Measurements from ENCODE around the gene GALNS.
A peak's percentile ranks its signal among the peaks of the same experiment; 100 is the strongest.
"Not testable (repeated sequence)": the region's sequence is repeated elsewhere in the genome, so short reads cannot be mapped to it uniquely, and the experiment has no call there.

The GALNS gene

DNA sequence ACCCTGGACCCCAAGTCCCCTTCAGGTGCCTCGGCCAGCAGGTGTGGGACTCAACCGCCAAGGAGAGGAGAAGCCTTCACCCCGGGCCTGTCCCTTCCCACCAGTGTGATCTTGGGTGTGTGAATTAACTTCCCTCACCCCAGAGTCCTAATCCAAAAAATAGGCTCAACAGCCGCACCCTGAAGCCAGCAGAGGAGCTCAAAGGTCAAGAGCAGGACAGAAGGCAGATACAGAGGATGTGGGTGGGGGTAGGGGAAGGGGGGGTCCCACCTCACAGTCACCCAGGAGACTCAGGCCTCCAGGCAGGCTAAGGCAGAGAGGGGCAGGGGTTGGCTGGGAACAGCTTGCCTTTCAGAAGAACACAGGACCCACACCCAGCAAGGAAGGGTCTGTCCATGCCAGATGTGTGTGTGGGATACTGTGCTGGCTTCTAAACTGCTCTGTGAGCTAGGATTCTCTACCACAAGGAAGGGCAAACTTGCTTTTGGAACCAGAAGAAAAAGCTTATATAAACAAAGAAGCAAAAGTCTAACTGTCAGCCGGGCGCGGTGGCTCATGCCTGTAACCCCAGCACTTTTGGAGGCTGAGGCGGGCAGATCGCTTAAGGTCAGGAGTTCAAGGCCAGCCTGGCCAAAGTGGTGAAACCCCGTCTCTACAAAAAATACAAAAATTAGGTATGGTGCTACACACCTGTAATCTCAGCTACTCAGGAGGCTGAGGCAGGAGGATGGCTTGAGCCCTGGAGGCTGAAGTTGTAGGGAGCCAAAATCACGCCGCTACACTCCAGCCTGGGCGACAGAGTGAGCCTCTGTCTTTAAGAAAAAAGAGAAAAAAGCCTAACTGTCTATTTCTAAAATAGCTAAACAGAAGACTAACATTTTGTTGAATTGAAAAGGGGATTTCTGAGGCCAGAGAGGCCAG, 76.3 kb downstream of the GALNS start:
- DNase-seq, result no peak

DNA sequence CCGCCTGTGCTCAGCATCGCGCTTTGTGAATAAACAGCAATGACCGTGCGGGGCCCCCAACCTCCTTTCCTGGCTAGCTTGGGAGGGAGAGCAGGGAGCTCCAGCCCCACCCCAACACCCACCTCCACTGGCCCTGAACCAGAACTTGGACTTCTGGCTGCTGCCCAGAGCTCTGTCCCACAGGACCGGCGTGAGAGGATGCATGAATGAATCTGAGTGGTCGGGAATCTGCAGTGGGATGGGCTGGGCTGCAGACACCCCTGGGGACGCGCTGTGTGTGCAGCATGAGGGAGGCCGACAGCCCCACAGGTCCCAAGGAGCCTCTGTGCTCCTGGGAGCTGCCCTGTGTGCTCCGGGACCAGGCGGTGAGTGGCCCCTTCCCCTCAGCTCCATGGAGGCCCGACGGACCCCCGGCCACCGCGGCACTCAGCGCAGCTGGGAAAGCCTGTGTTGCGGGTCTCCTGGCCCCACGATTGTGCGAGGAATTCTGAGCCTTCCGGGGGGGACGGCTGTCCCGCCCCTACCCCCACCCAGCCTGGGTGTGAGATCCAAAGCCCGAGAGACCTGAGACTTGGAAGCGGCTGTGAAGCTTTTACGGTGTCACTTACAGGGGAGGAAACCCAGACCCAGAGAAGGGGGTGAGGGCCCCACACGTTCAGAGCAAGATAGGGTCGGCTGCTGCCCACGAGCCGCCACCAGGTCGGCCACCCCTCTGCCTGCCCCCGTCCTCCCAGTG, 77.2 kb downstream of the GALNS start:
- no peak for DNase-seq

- no peak for DNase-seq
Observed at GRCh38 chr16:88778541-88779065, 78.1 kb downstream of the GALNS start.

- DNase-seq, result no peak
Observed at GRCh38 chr16:88778271-88778525, 78.5 kb downstream of the GALNS start.

- no peak for DNase-seq
Observed at GRCh38 chr16:88777471-88778270, 79.1 kb downstream of the GALNS start.

- DNase-seq, result no peak
Observed at GRCh38 chr16:88775825-88776224, 80.9 kb downstream of the GALNS start.

DNA sequence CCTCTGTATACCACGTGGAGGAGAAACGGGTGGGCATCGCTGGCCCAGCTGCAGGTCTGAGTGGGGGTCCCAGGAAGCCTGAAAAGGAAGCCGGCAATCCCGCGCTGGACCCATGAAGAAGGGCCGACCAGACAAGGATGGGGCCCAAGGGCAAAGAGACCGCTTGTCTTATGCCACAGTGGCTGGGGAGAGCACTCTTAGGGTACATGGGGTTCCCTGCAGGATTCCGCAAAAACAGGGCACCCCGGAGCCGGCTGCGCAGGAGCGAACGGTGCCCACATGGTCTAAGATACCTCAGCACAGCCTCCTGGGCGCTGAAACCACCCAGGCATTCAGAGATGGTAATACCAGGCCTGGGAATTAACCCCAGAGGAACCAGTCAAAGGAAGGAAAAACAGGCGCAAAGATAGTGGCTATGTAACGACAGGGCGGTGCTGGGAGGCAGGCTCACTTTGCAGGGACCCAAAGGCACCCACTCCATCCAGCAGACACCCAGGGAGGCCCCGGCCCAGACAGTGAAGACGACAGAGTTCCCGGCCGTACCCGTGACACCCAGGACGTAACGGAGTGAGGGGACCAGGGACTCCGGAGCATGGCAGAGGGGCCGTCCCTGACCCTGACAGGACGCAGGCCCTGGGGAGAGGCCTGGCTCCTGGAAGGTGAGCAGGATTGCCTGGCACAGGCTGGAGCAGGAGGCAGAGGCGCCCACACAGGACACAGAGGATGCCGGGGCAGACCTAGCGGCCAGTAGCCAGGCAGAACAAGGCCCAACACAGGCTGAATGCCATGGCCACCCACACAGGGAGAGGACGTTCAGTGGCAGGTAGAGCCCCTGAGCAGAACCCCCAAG, 82.0 kb downstream of the GALNS start:
- DNase-seq, result no peak

GRCh38 chr16:88773812-88774291, 82.9 kb downstream of the GALNS start:
- peak; percentile 76 for DNase-seq

DNA sequence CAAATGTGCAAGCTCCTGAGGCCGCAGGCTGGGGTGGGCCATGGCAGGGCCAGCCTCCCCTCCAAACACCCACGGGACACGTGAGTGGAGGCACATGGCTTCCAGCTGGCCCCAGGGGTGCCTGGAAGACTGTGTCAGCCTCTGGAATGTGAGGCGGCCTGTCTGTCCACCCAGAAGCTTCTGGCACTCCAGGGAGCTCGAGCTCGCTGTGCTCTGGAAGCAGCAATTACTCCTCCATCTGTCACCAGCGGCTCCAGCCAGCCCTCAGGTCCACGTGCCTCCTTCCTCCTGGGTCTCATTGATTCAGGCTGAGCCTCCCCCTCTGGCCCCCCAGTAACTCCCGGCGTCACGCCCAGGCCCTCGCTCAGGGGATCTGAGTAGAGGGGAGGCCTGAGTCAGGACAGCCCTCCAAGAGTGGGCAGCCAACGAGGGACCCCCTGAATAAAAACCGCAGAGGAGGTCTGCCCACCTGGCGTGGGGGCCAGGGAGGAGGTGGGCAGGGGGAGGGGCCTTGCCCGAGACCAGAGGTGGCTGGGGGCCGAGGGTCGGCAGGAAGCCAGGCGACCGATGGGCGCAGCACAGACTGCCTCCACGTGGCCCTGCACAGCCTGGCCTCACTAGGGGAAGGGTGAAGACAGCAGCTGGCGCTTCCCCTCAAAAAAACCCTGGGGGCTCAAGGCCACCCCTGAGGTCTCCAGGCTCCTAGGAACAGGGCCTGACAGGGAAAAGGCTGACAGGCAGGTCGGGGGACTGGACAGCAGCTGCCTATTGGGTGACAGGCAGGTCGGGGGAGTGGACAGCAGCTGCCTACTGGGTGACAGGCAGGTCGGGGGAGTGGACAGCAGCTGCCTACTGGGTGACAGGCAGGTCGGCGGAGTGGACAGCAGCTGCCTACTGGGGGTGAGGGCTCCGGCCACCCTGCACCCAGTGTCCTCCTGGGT, 83.6 kb downstream of the GALNS start:
- DNase-seq, result peak; percentile 95

- not testable (repeated sequence) for DNase-seq
Observed at GRCh38 chr16:88771781-88772180, 85.0 kb downstream of the GALNS start.

DNA sequence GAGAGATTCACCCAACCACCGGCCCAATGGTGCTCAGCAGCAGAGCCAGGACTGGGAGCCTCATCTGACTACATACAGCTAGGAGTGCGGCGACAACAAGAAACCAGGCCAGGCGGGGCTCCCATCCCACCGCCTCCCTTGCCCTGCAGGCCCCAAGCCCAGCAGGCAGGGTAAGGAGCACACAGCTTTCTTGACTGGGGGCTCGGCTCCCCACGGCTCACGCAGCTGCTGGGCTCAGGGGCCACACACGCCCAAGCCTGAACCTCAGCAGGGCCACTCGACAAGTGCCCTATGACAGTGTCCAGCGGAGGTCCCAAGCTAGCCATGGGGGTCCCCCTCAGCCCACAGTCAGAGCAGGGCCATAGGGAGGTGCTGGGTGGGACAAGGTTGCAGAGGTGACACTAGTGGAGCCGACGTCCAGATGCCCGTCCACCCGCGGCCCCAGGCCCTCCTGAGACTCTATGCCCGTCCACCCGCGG, 85.4 kb downstream of the GALNS start:
- no peak for DNase-seq

DNA sequence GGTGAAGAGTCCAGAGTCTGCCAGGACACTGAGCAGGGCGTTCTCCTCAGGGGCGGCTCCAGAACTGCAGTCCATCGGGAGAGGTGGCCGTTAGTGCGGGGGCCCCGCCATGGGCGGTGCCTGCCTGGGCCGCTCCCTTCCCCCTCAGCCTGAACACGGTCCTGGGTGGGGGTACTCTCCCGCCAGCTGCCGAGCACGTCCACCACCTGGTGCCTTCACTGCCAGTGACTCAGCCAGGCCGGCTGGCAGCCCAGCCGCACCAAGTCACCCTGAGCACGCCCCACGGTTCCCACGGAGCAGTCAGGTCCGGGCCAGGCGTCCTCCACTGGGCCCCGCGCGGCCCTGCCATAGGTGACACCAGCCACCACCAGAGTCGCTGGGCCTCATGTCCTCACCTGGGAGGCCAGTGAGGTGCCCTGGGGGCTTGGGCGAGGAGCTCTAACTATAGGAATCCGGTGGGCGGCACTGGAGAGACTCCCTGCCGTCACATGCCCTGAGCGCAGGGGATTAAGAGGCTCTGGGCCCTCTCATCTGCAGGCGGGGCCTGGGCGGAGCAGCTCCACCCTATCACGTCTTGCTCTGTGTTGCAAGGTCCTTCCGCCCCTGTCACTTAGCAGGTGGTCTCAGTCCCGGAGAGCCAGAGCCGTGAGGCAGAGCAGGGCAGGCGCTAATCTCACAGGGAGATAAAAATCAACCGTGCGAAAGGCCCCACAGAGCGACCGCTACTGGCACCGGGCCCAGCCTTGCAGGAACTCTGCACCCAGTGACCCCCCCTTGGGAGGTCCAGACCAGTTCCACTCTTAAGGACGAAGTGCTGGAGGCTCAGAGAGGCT, 86.1 kb downstream of the GALNS start:
- peak; percentile 75 for DNase-seq

DNA sequence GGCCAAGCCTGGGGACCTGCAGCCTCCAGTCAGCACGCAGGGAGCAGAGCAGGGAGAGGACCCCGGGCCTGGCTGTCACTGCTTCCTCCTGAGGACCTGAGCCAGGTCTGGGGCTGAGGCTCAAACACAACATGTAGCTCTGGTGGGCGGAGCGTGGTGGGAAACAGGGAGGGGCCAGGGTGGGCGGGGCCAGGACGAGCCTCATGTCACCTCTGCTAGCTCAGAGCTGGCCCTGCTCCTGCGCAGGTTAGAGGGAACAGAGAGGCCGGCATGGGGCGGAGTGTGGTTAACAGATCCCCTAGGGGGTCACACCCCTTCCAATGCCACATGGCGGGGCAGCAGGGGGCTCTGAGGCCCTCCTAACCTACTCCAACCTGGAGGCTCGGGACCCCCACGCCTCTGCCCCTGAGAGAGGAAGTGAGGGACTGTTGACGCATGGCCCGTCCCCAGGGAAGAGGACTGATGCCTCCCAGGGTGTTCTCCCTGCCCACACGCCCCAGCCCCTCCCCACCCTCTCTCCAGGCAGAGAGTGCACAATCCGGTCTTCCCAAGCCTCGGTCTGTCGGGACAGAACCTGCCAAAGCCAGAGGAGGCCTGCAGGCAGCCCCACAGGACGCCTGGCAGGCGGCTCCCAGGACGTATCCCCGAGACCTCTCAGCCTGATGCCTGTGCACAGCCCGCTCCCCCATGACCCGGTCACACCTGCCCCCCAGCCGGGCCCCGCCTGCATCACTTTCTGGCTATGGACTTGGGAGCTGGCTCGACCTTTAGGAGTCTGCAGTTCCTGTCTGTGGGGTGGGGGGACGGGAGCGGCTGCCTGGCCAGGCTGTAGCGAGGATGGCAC, 86.9 kb downstream of the GALNS start:
- DNase-seq, result no peak

- DNase-seq, result peak; percentile 46
Observed at GRCh38 chr16:88768071-88768783, 88.5 kb downstream of the GALNS start.

DNA sequence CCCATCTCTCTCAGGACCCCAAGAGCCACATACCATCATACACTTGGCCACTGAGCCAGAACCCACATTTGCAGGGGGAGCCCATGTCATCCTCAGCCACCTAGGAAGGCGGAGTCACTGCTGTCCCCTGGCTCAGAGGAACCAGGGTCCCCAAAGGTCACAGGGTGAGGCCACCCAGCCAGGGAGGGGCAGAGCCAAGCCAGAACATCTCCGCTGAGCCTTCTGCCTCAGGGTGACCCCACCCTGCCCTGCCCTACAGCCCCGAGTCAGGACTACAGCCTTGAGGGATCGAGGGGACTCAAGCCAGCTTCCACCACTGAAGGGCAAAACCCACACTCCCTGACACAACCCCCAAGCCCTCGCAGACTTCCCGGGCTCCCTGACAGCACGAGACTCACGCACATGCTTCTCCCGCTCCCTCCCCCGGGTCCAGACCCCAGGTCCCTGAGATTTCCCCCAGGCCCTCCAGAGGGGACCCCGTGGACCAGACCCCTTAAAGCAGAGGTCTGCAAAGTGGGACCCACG, 89.1 kb downstream of the GALNS start:
- no peak for DNase-seq

- DNase-seq, result no peak
Observed at GRCh38 chr16:88766975-88767374, 89.8 kb downstream of the GALNS start.

DNA sequence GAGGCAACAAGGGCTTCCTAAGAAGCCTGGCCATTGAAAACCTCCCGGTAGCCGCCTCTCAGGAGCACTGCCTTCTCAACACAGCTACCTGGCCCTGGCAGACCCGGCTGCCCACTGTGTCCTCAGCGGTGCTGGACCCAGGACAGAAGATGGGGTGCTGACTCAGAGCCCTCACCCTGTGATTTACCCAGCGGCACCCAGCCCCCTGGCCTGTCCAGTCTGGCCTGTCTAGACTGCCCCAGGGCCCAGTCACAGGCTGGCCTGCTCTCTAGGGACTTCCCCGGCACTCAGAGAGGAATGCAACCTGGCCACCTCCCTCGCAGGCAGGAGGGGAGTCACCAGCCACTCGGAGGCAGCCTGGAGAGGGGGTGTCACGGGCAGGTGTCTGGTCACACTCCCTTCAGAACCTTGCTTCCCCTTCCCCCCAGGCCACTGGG, 91.8 kb downstream of the GALNS start:
- no peak for DNase-seq

- DNase-seq, result no peak
Observed at GRCh38 chr16:88764080-88764479, 92.7 kb downstream of the GALNS start.

Measured in fibroblast of skin of scalp (primary cell).